HG03159 (cell line): ENCODE measurements around the gene GPR22.
A peak's percentile ranks its signal among the peaks of the same experiment; 100 is the strongest.

Experiments
- ATAC-seq: cut with Tn5 transposase; IDR thresholded peaks from one replicate; pipeline ENCODE4 v1.9.1; 2021; ENCODE audit warnings: mild to moderate bottlenecking, moderate library complexity; ENCODE audit not compliant: unreplicated experiment

The GPR22 gene, protein sequence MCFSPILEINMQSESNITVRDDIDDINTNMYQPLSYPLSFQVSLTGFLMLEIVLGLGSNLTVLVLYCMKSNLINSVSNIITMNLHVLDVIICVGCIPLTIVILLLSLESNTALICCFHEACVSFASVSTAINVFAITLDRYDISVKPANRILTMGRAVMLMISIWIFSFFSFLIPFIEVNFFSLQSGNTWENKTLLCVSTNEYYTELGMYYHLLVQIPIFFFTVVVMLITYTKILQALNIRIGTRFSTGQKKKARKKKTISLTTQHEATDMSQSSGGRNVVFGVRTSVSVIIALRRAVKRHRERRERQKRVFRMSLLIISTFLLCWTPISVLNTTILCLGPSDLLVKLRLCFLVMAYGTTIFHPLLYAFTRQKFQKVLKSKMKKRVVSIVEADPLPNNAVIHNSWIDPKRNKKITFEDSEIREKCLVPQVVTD

DNA sequence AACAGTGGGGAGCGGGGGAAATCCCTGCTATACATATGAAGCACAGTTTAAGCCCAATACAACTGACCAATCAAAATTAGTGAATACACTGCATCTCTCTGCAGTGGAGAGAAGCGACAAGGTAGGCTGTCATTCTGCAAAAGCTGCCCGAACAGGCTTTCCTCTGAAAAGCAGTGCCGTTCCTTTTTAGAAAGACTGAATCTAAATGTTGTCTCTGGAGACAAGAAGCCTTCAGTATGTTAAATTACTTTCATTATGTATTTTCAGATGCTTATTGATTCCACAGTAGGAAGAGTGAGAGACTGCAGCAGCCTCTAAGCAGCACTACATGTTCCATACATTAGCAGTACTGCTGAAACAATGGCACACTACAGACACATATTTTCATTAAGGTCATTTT, at the start of gene GPR22:
Gene GPR22, plus strand, starts transcription at position 129 of the 400 bp plus-strand sequence. CDS start 4,004 bp downstream, outside the sequence.
- ATAC-seq, result no peak

DNA sequence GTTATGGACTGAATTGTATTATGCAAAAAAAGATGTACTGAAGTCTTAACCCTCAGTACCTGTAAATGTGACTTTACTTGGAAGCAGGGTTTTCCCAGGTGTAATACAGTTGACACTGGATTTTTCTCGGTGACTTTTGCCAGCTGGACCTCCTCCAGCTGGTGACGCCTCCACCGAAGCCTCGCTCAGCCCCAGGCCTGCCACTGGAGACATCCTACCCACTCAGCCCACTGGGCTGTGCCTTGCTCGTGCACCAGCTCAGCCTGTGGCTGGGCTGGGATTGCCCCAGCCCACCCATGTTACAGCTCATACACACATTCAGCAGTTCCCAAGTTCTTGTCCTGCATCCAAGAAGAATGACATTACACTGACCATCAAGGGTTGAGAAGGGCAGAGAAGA, 42.4 kb upstream of the GPR22 start:
- ATAC-seq, result no peak

DNA sequence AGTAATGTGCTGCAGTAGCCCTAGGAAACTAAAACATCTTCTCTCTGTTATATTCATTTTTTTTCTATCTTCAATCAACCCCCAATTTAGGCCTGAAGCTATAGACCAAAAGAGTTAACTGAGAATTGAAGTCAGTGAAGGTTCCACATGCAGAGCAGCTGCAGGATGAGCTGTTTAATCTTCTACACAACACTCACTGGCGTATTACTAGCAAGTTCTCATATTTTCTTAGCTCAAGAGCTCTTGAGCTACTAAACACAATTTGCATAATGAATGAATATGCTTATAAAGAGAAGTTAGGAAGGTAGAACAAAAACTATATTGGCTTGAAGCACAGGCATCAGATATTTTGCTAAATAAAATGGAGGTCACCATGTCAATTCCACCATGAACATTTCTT, 41.2 kb upstream of the GPR22 start:
- ATAC-seq, result no peak

DNA sequence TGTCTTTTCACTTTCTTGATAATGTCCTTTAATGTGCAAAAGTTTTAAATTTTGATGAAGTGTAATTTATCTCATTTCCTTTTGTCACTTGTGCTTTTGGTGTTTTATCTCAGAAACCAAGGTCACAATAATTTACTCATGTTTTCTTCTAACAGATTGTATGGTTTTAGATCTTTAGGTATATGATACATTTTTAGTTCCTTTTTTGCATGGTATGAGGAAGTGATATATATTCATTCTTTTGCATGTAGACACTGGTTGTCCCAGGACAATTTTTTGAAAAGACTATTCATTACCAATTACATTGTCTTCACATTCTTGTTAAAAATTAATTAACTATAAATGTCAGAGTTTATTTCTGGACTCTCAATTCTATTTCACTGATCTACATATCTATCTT, 39.8 kb upstream of the GPR22 start:
- no peak for ATAC-seq

DNA sequence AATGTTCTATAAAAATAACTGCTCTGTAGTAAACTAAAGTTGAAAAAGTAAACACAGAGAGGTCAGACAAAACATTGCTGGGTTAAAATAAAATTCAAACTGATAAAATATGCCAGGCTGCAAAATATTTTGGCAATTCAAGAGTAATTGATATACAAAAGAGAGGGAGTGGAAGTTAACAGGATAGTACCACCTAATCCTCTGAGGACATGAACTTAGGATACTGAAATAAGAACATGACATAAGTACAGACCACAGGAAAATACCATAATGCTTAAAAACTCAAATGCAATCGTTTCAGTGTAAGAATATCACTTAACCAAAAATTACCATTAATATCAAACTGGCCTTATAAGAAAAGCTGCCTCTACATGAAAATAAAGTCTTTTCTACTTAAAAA, 37.6 kb upstream of the GPR22 start:
- no peak for ATAC-seq

DNA sequence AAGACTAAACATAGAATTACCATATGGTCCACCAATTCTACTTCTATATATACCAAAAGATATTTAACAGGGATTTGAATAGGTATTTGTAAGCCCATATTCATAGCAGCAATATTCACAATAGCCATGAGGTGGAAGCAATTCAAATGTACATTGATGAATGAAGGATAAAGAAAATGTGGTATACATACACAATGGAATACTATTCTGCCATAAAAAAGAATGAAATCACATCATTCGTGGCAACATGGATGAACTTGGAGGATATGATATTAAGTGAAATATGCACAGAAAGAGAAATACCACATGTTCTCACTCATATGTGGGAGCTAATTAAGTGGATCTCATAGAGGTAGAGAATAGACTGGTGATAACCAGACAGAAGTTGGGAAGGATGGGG, 34.1 kb upstream of the GPR22 start:
- no peak for ATAC-seq

DNA sequence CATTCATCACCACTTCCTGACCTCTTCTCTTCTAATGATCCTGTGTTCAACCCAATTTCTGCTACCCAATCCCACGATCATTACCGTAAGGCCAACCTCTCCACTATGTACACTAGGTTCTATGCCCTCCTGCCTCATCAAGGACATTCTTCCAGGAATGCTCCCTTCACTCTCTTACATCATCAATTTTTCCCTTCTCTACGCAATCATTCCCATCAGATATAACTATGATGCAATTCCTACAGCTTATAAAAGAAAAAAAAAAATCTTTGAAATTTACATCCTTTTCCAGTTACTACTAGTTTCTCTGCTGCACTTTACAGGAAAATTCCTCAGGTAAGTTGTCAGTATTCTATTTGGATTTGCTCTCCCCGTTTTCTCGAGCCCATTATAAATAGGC, 30.8 kb upstream of the GPR22 start:
- ATAC-seq, result no peak

DNA sequence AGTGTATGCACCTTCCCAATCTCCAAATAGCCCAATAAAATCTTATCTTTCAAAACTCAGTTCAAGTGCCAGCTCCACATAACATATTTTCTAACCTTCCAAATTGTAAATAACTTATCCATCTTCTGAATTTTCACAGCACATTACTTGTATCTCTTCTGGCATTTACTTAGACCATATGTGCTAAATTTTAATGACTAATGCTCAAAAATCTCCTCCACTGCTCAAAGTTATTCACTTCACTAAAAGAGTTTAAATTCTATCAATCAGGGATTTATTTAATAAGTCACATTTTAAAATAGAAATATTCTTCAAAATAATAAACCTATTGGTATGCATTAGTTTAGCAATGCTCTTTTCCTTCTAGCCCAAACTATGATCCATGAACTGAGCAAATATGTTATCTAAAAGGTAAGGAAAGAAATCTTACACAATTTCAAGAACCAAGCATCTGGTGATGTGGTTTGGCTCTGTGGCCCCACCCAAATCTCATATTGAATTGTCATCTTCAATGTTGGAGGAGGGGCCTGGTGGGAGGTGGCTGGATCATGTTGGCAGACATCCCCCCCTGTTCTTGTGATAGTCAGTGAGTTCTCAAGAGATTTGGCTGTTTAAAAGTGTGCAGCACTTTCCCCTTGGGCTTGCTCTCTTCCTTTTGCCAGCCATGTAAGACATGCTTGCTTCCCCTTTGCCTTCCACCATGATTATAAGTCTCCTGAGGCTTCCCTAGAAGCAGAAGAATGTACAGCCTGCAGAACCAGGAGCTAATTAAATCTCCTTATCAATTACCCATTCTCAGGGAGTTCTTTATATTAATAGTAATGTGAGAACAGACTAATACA, 28.1 kb upstream of the GPR22 start:
- ATAC-seq, result no peak

DNA sequence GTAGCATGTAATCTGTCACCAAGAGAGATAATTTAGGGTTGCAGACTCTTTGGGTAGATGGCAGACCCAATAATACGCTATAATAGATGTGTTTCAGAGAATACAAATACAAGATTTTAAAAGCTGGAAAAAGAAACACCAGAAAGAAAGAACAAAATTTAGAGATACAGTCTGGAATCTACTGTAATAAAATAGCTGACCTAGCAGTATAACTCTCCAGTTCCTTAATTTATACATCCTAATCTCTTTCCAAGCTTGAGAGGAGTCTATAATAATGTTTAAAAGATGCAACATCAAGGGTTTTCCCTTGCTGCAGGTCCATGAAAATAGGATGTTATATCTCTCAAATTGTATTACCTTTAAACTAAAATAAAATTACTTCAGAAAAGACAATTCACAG, 27.2 kb upstream of the GPR22 start:
- no peak for ATAC-seq

DNA sequence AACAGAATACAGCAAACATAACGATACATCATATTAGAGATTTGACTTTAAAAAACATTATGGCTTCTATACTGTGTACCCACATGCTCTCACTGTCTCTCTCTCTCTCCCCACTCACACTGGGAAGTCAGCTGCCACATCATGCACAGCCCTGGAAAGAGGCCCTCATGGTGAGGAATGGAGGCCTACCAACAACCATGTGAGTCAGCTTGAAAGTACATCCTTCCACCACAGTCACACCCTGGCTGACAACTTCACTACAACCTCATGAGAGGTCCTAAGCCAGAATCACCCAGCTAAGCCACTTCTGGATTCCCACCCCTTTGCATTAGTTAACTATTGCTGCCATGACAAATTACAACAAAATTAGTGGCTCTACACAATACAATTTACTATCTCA, 23.3 kb upstream of the GPR22 start:
- ATAC-seq, result no peak

DNA sequence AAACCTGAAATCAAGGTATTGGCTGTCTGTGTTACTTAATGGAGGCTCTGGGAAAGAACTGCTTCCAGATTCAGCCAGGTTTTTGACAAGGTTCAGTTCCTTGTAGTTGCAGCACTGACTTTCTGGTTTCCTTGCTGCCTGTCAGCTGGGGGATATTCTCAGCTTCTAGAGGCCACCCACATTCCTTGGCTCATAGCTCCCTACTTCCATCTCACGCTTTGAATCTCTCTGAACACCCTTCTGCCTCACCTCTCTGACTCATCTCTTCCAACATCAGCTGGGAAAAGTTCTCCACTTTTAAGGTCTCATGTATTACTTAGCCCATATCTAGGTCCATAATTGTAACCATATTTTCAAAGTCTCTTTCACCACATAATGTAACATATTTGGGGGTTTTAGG, 22.9 kb upstream of the GPR22 start:
- ATAC-seq, result no peak

DNA sequence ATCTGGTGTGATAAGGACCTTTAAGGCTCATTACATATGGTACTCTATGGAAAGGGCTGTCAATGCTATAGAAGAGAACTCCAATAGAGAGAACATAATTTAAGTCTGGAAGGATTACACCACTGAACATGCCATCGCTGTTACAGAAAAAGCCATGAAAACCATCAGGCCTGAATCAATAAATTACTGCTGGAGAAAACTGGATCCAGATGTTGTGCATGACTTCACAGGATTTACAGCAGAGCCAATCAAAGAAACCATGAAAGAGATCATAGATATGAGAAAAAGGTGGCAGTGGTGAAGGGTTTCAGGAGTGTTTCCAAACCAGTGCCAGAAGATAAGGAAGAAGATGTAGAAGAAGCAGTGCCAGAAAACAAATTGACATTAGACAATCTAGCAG, 18.9 kb upstream of the GPR22 start:
- no peak for ATAC-seq

DNA sequence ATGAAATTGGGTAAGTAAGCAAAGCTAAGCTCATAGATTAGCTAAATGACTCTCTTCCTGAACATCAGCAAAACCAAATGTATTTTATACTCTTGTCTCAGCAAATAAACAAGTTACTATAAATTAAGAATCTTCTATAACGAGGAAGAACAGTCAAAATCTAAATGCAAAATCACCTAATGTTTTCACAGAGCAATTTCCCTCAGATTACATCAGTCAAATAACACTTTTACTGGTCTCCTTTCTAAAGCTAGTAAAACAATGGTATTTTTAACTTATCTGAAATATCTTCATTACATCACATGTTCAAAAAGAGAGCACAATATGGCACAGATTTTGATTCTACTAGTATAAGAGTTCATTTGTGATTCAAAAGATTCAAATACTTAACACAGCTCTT, 16.5 kb upstream of the GPR22 start:
- ATAC-seq, result no peak

DNA sequence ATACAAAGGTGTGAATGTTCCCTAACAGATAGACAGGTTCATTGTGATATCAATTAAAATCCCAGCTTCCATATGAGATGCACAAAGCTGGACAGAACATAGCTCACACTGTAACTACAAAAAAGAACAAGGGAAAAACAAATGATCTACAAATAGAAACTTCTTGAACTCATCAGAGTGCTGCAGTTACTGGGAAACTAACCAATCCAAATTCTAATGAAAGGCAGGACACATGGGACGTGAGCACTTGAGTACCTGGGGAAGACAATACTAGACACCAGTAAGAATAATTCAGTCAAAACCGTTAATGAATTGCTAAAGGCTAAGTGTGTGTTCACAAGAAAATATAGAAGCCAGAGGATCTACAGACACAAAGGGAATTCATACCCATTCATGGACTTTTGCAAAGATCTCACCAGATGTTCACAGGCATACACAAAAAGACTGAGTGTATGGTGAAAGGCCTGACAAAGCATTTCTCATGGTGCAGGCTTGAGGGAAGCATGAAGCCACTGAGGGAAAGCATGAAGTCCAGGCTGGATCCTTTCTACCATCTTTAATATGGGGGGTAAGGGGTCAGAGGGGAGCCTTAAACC, 7.8 kb upstream of the GPR22 start:
- no peak for ATAC-seq

DNA sequence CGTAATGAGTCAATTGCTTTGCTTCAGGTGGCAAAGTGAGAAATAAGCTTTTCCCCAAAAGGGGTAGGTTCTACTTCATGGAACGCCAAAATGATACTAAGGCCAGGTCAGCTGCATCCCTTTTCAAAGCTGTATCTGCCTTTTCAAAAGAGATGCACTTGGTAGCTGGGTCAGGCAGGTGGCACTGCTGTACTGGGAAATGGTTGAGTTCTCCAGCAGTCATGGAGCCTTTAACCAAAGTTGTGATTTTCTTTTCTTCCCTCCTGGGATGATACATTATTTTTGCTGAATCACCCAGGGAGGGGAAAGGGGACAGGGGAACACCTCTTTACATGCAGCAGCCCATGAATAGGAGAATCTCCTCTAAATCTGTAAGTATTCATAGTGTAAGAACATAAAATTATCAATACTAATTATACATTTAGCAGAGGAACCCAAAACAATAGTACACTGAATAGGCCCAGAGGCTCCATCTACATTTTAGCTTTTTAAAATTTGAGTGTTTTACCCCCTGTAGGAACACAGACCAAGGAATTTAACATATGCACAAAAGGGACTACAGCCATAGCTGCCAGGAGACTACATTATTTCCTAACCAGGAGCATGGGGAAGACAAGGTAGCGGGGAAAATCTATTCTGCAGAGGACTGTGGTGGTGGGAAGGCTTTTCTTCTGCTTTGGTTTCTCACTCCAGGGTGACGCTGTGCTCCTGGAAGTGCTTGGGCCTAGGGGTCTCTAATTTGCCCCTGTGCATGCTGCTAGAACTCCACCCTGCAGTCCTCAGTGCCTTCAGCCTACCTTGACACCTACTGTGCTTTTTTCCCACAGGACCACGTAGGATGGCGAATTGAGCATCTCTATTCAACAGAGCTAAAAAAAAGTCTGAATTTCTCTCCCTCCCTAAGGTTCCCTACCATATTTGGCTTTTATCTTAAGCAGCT, 6.4 kb upstream of the GPR22 start:
- ATAC-seq, result peak; percentile 64

DNA sequence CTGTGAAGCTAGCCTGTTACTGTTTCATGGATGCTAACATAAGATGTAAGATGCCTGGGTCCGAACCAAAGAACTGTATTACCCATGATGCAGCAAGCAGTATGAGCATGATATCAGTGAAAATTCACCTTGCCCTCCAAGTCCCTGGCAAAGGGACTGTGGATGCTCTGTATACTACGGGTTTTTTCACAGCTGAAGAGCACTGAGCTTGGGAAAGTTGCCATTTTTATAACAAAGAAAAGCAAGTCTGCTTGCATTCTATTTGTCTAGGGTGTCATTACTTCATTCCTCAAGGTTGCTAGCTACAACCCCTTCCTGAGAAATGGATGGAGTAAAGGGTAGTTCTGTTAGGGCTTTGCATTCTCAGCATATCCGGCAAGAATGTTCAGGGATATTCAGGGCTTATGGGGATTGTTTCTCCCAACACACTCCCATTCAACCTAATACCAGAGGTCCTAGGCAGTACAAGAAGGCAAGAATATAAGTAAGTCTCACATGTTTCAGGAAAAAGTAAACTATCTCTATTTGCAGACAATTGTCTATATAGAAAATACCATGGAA, 5.1 kb upstream of the GPR22 start:
- ATAC-seq, result no peak

DNA sequence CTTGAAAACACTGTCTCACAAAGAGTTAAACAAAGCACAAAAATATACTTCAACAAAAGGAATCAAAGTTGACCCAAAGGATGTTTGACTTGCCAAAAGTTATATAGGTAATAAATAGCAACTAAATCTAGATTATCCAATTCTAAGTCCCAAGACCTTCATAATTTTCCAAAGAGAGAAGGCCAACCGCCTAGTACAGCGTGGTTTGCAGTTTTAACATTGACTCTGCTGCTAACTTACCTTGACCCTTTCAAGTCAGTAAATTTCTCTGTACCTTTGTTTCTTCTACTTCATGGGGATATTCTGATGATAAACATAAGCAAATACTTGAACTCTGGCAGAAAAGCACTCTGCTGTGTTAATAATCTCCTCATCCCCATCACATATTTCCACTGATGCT, 1.9 kb upstream of the GPR22 start:
- ATAC-seq, result no peak

DNA sequence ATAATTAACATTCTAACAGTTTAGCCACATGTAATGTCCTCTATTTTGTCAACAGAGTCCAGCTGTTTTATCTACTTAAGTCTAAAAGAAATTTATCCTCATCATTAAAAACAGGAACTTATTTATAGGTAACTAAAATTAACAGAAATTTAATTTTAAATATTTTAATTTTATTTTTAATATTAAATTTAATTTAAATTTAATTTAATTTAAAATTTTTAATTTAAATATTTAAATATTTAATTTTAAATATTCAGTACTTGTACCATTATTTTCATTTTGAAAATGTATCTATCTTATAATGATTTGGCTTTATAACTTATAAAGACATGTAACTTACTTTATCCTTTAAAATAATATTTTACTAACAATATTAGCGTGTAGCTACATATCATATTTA, 1.0 kb upstream of the GPR22 start:
- no peak for ATAC-seq

DNA sequence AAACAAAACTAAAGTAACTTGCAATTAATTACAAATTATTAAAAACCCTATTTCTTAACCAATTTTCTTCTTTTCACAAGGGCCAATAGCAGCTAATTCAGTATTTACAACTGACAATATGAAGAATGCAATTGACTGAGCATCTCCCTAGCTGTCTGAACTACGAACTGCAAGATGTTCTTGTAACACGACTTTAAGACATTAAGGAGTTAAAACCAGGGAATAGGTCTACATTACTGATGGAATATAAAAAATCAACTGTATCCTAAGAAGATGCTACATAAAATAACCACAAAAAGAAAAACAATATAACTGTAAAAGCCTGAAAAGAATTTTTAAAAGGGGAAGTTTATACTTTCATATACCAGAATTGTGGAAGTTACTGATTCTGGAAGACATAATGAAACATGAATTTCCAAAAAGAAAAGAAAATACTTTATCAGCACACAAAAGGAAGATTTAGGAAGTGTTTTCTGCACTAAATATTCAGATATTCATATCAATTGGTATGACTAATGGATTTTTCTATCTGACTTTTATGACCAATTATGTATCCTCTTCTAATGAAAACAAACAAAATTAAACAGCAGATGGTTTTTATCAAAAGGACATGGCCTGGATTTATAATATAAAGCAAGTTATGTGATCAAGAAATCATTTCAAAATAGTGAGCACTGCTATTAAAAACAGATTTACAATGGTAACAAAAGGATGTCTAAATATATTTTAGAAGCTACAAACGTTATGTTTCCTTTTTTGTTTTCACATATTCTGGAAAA, 1.6 kb downstream of the GPR22 start:
- no peak for ATAC-seq

DNA sequence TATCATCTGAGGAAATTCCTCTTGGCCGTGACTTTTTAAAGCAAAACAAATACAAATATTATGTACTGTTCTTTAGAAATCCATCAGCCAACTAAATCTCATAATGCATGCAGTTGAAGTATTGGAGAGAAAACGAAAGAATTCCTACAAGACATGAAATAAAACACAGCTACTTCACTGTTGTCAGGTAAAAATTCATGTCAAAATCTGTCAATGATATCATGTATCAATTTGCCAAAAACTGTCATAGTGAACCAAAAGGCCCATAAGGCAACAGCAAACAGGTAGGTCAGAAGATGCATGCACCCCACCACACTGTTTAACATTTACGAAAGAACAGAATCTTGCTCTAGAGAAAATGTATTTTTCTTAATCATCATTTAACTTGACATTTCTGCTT, 2.3 kb downstream of the GPR22 start:
- no peak for ATAC-seq
